GM12891 (cell line): Measurements from ENCODE around the gene NSUN2.
"Not testable (repeated sequence)": the region's sequence is repeated elsewhere in the genome, so short reads cannot be mapped to it uniquely, and the experiment has no call there.

Experiments used
- DNase-seq: peaks from one replicate; pipeline ENCODE4 v3.0.0; 2011; ENCODE audit warnings: low spot score; ENCODE audit not compliant: insufficient read length
- FAIRE-seq: peaks from 2 replicates; lab custom pipeline; 2011; peaks lifted over from hg19 to GRCh38; lab: Jason Lieb, UNC
- PAX5 ChIP-seq: IDR thresholded peaks from 2 replicates; pipeline ENCODE4 v1.6.1; 2011; ENCODE audit warnings: low read length, moderate library complexity, mild to moderate bottlenecking; ENCODE audit not compliant: insufficient read depth, severe bottlenecking
- POLR2A ChIP-seq: IDR thresholded peaks from 2 replicates; pipeline ENCODE4 v1.6.1; 2011; ENCODE audit warnings: low read depth, low read length, control low read depth
- POLR2AphosphoS5 ChIP-seq: IDR thresholded peaks from 2 replicates; pipeline ENCODE4 v1.6.1; 2011; ENCODE audit warnings: low read depth, low read length, control low read depth
- POU2F2 ChIP-seq: IDR thresholded peaks from 2 replicates; pipeline ENCODE4 v1.6.1; 2011; ENCODE audit warnings: low read depth, mild to moderate bottlenecking, control low read depth, low read length, moderate library complexity
- SPI1 ChIP-seq: IDR thresholded peaks from 2 replicates; pipeline ENCODE4 v1.6.1; 2011; ENCODE audit warnings: low read depth, low read length, control low read depth
- TAF1 ChIP-seq: IDR thresholded peaks from 2 replicates; pipeline ENCODE4 v1.6.1; 2011; ENCODE audit warnings: low read depth, low read length, control low read depth

The NSUN2 gene

DNA sequence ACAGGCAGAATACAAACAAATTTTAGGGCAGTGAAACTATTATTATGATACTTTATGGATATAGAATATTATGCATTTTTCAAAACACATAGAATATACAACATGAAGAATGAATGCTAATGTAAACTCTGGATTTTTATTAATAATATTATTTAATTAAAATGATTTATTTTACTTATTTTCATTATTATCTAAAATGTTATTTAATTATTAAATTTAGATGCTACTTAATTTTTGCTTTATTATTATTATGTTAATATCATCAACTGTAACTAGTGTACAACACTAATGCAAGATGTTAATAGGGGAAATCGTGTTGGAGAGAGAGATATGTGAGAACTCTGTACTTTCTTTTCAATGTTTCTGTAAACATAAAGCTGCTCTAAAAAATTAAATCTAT, 41.1 kb upstream of the NSUN2 start:
- TF ChIP-seq SPI1 = no peak
- TF ChIP-seq POU2F2 = no peak
- no peak for TF ChIP-seq POLR2A
- TF ChIP-seq POLR2AphosphoS5 = no peak
- no peak for TF ChIP-seq PAX5
- no peak for TF ChIP-seq TAF1
- FAIRE-seq (no peak), DNase-seq (no peak)

DNA sequence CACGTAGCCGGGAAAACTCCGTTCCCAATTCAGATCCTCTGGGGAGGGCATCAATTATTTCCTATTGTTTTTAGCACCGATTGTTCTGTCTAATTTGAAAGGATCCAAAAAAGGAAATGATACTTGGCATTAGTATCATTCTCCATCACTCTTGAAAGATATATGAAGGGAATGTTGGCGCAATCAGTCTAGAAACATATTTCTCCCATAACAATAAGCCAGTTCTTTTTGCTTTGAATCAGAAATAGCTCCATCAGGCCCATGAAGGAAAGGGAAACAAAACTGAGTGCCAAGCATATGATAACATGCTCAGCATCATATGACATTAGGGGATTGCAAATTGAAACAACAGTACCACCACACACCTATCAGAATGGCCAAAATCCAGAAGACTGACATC, 40.2 kb upstream of the NSUN2 start:
- no peak for TF ChIP-seq PAX5
- no peak for TF ChIP-seq POU2F2
- no peak for TF ChIP-seq TAF1
- no peak for TF ChIP-seq POLR2A
- no peak for TF ChIP-seq POLR2AphosphoS5
- no peak for TF ChIP-seq SPI1
- FAIRE-seq = no peak
- DNase-seq = no peak

DNA sequence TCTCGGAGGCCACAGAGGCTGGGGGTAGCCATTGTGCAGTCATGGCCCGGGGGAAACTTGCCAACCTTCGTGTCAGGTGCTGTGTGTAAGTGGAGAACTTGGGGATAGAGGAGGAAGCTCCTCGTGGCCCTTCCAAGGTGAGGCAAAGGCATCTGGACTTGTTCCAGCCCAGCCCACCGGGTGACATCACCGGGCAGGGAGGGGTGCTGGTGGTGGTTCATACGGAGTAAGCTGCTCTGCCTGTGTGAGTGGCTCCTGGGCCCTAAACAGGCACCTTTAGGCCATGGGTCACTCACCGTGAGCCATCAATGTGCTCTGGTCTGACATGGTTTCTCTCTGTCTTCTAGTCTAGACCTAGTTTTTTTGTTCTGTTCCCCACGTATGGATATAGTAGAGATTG, 35.9 kb upstream of the NSUN2 start:
- not testable (repeated sequence) for FAIRE-seq, DNase-seq

DNA sequence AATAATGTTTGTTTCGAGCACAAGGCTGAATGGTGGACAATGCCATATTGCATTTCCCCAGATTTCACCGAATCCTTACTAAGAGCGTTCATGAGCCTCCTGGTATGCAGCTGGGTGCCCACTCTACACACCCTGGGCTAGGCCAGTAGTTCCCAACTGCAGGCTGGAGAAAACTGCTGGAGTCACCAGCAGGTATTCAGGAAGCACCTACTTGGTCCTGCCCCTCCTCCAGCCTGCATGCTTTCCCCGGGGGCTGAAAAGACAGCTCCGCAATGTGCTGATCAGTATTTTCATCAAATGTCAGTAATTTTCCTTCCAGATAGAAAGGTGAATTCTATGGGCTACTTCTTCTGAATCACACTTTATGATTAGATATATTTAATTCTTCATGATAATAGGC, 34.8 kb upstream of the NSUN2 start:
- FAIRE-seq = no peak
- TF ChIP-seq TAF1 = no peak
- TF ChIP-seq SPI1 = no peak
- TF ChIP-seq POLR2AphosphoS5 = no peak
- no peak for TF ChIP-seq POLR2A
- no peak for TF ChIP-seq POU2F2
- no peak for TF ChIP-seq PAX5
- no peak for DNase-seq

DNA sequence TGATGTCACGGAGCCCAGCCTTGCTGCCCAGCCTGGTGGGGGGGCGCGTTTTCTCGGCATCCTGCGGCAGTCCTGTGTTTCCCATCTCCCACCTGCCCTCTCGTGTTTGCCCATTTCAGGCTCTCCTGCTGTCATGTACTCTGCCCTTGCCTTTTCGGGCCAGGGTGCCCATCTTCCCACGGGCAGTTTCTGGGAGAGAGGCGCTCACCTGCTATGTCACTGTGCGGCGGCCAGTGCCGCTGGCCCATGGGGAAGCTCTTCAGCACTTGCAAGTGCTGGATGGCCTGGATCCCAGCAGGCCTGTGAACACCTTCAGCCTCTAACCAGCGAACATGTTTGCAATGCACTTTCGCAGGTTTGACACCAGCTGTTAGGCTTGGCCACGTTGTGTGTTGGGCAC, 33.9 kb upstream of the NSUN2 start:
- TF ChIP-seq PAX5 = no peak
- TF ChIP-seq POU2F2 = no peak
- no peak for TF ChIP-seq SPI1
- TF ChIP-seq POLR2A = no peak
- no peak for TF ChIP-seq POLR2AphosphoS5
- no peak for TF ChIP-seq TAF1
- FAIRE-seq (no peak), DNase-seq (no peak)

DNA sequence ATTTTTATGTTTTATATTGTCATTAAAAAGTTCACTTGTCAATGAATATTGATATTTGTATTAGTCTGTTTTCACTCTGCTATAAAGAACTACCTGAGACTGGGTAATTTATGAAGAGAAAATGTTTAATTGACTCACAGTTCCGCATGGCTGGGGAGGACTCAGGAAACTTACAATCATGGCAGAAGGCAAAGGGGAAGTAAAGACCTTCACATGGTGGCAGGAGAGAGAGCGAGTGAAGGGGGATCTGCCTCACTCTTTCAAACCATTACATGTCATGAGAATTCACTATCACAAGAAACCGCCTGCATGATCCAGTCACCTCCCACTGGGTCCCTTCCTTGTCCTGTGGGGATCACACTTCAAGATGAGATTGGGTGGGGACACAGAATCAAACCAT, 27.8 kb upstream of the NSUN2 start:
- TF ChIP-seq POU2F2 (no peak), POLR2AphosphoS5 (no peak), PAX5 (no peak), POLR2A (no peak), TAF1 (no peak), SPI1 (no peak)
- FAIRE-seq (no peak), DNase-seq (no peak)

DNA sequence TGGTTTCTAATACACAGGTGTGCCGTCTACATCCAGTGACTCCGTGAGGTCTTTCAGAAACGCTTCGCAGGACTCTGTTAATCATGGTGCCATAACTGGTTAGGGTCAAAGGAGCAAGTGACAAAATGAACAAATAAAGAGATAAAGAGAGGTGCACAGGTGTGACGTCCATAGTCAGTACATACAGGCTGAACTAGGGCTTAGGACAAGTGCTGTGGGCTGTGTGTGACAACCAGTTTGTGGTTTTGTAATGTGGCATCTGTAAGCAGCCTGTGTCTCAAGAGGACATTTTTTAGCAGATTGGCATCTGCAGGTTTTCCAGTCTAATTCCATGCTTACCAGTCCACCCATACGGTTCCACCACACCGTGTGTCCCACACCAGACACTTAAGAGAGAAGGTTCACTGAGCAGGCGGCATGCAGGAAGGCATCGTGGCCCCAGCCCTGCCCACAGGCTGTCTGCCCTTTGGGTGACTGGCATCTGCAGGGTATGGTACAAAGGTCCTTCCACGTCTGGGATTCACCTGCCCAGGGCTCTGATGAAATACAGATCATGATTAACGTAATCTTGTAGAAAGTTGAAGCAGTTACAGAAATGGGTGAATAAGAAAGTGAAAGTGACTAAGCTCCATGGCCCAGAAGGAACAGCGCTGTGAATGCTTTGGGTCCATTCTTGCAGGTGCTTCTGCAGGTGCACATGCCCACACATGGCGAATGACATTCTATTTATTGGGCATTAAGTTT, 27.3 kb upstream of the NSUN2 start:
- TF ChIP-seq POLR2A (peak; percentile 45; the same call in 1 of the 2 replicates), POLR2AphosphoS5 (no peak)
- FAIRE-seq = peak; percentile 59
- peak; percentile 48 for DNase-seq

DNA sequence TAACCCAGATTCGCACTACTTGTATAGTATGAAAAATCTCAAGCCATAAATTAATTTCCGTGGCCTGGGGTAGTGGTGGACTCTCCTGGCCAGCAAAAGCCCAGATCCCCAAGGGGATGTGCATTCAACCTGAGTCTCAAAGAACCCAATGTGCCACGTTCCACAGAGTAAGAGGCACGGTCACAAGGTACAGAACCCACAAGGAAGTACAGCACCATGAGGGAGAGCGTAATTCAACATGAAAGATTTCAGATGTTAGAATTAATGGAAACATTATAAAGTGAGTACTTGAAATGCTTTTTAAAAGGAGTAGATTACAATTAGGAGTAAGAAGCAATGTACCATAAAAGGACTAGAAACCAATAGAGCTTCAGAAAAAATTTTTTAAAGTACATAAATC, 23.8 kb upstream of the NSUN2 start:
- no peak for FAIRE-seq
- no peak for DNase-seq
- TF ChIP-seq POU2F2 (no peak), TAF1 (no peak), SPI1 (no peak), POLR2A (no peak), PAX5 (no peak), POLR2AphosphoS5 (no peak)

DNA sequence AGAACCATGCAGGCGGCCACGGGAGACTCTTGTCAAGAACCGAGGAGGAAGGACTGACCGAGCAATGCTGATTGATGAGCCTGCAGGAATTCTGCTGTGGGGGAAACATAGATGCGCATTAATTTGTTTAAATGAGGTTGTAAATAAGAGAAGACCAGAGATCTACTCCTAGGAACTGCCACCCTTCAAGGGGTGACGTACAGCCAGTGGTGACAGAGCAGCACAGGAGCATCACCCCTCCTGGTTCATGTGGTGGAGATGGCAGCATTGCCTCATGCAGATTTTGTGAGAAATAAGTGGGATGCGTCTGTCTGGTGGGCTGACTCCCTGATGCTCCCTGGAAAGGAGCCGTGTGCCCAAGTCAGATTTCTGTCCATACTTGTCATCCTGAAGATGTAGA, 22.6 kb upstream of the NSUN2 start:
- TF ChIP-seq POLR2A (no peak), POLR2AphosphoS5 (no peak), TAF1 (no peak), SPI1 (no peak), PAX5 (no peak), POU2F2 (no peak)
- FAIRE-seq = no peak
- DNase-seq = no peak

DNA sequence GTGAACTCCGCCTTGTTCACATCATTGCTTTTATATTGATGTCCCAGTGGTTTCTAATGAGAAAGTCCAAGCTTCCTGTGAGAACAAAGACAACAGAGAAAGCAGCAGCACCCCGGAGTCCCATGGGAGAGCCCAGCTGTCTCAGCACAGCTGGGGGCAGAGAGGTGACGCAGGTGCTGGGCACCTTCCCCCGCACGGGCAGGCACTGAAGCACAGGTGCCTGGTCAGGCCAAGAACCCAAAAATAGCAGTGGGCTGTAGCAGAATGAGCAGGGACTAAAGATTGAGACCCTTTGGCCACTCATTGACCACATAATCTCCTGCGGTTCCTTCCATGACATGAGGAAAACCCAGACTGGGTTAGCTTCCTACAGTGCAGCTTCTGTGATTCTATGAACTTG, 19.2 kb upstream of the NSUN2 start:
- FAIRE-seq (peak; percentile 33), DNase-seq (no peak)
- no peak for TF ChIP-seq SPI1
- TF ChIP-seq POU2F2 = no peak
- TF ChIP-seq TAF1 = no peak
- no peak for TF ChIP-seq POLR2A
